Measurements from ENCODE around the gene IPCEF1.
A peak's percentile ranks its signal among the peaks of the same experiment; 100 is the strongest.

Gene IPCEF1

DNA sequence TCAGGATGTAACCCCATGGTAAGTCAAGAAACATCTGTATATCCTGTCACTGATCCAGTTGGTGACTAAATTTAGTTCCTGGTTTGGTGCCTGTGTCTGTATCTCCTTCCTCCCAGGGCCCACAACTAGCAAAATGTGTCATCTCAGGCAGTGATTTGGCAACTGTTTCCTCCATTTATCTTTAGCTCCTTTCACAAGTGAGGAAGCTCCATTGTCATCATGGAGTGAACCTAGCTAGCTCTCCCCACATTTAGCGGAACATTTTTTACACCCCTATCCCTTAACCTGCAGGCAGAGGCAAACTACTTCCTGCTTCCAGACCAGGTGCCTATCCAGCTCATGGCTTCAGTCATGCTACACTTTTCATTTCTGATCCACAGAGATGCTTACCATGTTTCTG lies 99.5 kb downstream of the IPCEF1 start:
- Histone ChIP-seq H3K27ac (peak overlapping the region; percentile 76 to 99 (median 96)), H3K9me3 (replicated peaks in 1 of 11) (peaks cover 10 to 63% (median 49%) of the 10 kb centered on the region in 11 experiments), H3K4me2 (peak overlapping the region; percentile 55 to 95 (median 81)), H3K9ac (peak overlapping the region; percentile 46 to 85 (median 78); a peak in 21 of 22 replicates), H4K20me1 (no peaks in the 10 kb centered on the region; a peak in 1 of 22 replicates), H3K4me1 (peaks cover 61 to 87% (median 78%) of the 10 kb centered on the region in 10 experiments), H3K36me3 (peaks cover 0 to 67% (median 30%) of the 10 kb centered on the region in 11 experiments; a peak in 14 of 22 replicates), H3K4me3 (peak overlapping the region in 4 of 10 experiments; percentile 2 to 37 (median 24); a peak in 5 of 20 replicates), H3K27me3 (no peaks in the 10 kb centered on the region)
- TF ChIP-seq Cebpa-rat (IDR thresholded peaks at IDR 0.05): peak; percentile 76 to 97 (median 95); a peak in 20 of 22 replicates

DNA sequence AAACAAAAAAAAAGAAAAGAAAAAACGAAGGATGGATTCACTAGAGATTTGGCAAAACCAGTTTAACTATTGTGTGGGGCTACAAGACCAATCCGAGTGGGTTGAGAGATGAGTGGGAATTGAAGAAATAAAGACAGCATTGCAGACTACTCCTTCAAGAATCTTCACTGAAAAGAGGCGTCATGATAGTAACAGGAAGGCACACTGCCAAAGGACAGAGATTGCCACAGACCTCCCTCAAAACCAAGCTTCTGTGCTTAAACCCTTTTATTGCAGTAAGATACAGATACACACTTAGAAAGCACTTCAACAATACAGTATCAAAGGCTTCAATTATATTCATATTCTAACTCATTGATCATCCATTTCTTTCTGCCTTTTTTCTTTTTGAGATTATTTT lies 103.9 kb downstream of the IPCEF1 start:
- no peaks in the 10 kb centered on the region for H3K27me3 ChIP-seq
- no peaks in the 10 kb centered on the region for H4K20me1 ChIP-seq
- H3K4me1 ChIP-seq: peaks cover 48 to 87% (median 78%) of the 10 kb centered on the region in 10 experiments
- peak overlapping the region in 8 of 11 experiments; percentile 14 to 84 (median 70); a peak in 16 of 22 replicates for H3K4me2 ChIP-seq
- H3K27ac ChIP-seq: peak overlapping the region in 10 of 11 experiments; percentile 42 to 87 (median 79); a peak in 20 of 22 replicates
- TF ChIP-seq Cebpa-rat (IDR thresholded peaks at IDR 0.05): no peak
- peak overlapping the region in 3 of 11 experiments; percentile 30 to 34 (median 33); a peak in 3 of 22 replicates for H3K9ac ChIP-seq
- H3K4me3 ChIP-seq: no peak overlapping the region
- H3K36me3 ChIP-seq: peaks cover 0 to 52% (median 29%) of the 10 kb centered on the region in 11 experiments; a peak in 13 of 22 replicates
- peaks cover 10 to 54% (median 44%) of the 10 kb centered on the region in 11 experiments for H3K9me3 ChIP-seq (replicated peaks in 1 of 11)

DNA sequence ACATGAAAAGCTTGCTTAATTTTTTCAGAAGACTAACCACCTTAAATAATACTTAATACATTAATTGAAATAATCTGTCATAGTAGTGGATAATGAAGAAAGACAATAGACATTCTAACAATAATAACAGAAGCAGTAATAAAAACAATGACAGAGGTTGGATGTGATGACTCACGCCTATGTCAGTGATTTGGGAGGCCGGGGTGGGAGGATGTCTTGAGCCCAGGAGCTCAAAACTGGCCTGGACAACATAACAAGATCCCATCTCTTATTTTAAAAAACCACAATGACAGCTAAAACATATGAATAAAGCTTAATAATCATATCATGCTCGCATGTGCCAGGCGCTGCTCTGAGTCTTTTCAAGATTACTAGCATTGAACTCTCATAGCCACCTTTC lies 105.5 kb downstream of the IPCEF1 start:
- peaks cover 10 to 57% (median 44%) of the 10 kb centered on the region in 11 experiments for H3K9me3 ChIP-seq (replicated peaks in 1 of 11)
- H3K4me2 ChIP-seq: peak overlapping the region in 7 of 11 experiments; percentile 24 to 84 (median 74); a peak in 12 of 22 replicates
- peak overlapping the region in 10 of 11 experiments; percentile 58 to 87 (median 79); a peak in 16 of 22 replicates for H3K27ac ChIP-seq
- H3K4me1 ChIP-seq: peaks cover 48 to 87% (median 78%) of the 10 kb centered on the region in 10 experiments
- no peaks in the 10 kb centered on the region for H4K20me1 ChIP-seq
- no peak overlapping the region for H3K4me3 ChIP-seq
- H3K36me3 ChIP-seq: peaks cover 0 to 59% (median 35%) of the 10 kb centered on the region in 11 experiments; a peak in 17 of 22 replicates
- no peaks in the 10 kb centered on the region for H3K27me3 ChIP-seq
- no peak for TF ChIP-seq Cebpa-rat (IDR thresholded peaks at IDR 0.05)
- H3K9ac ChIP-seq: no peak overlapping the region; a peak in 2 of 22 replicates

DNA sequence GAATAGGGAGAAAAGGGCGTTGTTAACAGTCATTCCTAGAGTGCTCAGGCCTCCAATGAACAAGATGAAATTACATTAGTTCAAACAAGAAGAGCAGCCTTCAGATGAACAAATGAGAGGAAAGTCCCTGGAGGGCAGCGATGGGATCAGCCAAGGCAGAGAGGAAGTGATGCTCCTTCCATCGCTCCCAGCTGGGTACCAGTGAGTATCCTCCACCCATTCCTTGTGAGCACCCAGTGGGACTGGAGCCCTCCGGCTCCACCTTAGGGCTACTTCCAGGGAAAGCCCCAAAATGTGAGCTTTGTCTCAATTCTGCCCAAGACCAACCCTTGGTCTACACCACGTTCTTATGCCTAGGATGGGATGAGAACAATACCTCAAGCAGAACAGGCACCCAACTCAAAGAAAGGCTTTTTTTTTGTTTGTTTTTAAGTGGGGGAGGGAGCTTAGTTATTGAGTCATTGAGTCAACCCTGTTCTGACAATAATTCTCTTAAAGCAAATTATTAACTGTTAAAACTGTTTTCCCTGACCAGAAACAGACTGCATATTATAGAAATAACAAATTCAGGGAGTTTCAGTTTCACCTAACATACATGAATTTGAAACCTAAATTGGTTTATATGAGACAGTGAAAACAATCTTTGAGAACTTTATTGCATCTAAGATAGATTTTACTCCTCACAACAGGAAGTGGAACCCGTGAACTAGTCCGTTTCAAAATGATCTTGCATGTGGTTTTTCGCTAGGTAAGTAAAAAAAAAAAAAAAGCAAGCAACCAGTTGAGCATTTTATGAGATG lies 106.9 kb downstream of the IPCEF1 start:
- Histone ChIP-seq H3K9ac (peak overlapping the region in 9 of 11 experiments; percentile 4 to 53 (median 42); a peak in 14 of 22 replicates), H3K9me3 (replicated peaks in 1 of 11) (peaks cover under 1 to 49% (median 30%) of the 10 kb centered on the region in 11 experiments; a peak in 20 of 22 replicates), H3K4me2 (peak overlapping the region; percentile 54 to 84 (median 77)), H3K27me3 (no peaks in the 10 kb centered on the region), H3K27ac (peak overlapping the region; percentile 29 to 87 (median 77); a peak in 21 of 22 replicates), H3K4me1 (peaks cover 48 to 96% (median 88%) of the 10 kb centered on the region in 10 experiments), H4K20me1 (peaks cover 0 to 8% (median 0%) of the 10 kb centered on the region in 11 experiments; a peak in 2 of 22 replicates), H3K4me3 (peak overlapping the region in 1 of 10 experiments; percentile 42; a peak in 2 of 20 replicates), H3K36me3 (peaks cover 0 to 59% (median 36%) of the 10 kb centered on the region in 11 experiments; a peak in 18 of 22 replicates)
- no peak for TF ChIP-seq Cebpa-rat (IDR thresholded peaks at IDR 0.05)

DNA sequence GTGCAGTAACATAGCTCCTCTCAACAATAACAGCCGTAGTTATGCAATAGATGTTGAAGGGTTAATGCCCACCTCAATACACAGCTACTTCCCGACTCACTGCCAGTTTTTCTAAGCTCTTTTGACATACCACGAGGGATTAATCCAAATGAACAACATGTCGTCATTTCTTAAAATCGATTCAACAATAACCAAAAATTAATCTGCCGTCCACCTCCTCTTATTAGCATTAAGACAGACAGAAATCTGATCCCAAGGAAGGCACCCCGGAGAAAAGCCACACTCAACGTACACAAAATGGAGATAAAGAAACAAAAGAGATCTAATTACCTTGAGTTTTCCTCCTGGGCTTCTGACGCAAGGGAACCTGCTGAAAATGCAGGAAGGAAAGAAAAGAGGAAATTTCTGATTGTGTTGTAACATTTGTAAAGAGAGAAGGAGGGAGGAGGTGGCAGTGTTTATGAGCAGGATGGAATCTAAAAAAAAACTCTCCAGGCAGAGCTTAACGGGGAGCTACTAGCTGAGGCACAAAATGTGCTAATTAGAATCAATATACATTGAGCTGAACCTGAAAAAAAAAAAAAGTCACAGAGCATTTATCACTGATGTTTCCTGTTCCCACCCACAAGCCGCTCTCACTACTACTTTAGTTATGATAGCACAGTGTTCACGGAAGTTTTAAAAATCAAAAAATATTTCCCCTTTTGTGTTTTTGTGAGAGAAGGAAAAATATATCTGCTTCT lies 109.3 kb downstream of the IPCEF1 start:
- H3K9me3 ChIP-seq (replicated peaks in 1 of 11): peaks cover 0 to 49% (median 29%) of the 10 kb centered on the region in 11 experiments; a peak in 17 of 22 replicates
- H3K4me3 ChIP-seq: peak overlapping the region; percentile 30 to 69 (median 52)
- peak in 7 of 11 experiments; percentile 11 to 49 (median 41); a peak in 4 of 22 replicates for TF ChIP-seq Cebpa-rat (IDR thresholded peaks at IDR 0.05)
- peak overlapping the region; percentile 60 to 79 (median 72) for H3K9ac ChIP-seq
- H3K4me2 ChIP-seq: peak overlapping the region; percentile 66 to 86 (median 76)
- H3K27ac ChIP-seq: peak overlapping the region; percentile 58 to 87 (median 81)
- H3K36me3 ChIP-seq: peaks cover 0 to 62% (median 46%) of the 10 kb centered on the region in 11 experiments; a peak in 19 of 22 replicates
- H3K27me3 ChIP-seq: no peaks in the 10 kb centered on the region
- H3K4me1 ChIP-seq: peaks cover 48 to 100% (median 82%) of the 10 kb centered on the region in 10 experiments
- peaks cover 0 to 17% (median 0%) of the 10 kb centered on the region in 11 experiments; a peak in 3 of 22 replicates for H4K20me1 ChIP-seq

DNA sequence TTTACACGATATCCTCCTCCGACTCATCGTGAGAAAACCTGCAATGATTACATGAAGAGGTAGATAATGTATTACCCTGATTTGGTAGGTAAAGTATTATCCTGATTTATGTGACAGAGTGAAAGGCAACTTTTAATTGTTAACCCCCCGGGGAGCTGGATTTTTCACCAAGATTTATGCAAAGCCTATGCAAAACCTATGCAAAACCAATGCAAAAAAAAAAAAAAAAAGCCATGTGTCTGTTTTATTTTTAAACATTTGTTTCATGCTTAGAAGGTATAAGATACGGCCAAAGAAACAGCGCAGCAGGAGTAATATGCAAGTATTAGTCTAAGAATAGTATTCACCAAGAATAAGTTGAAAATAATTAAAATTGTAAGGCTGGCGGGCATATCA lies 109.9 kb downstream of the IPCEF1 start:
- Histone ChIP-seq H3K4me3 (peak overlapping the region; percentile 30 to 69 (median 52)), H3K27ac (peak overlapping the region; percentile 58 to 87 (median 81); a peak in 21 of 22 replicates), H3K4me1 (peaks cover 48 to 100% (median 77%) of the 10 kb centered on the region in 10 experiments), H3K9me3 (replicated peaks in 1 of 11) (peaks cover 0 to 44% (median 23%) of the 10 kb centered on the region in 11 experiments; a peak in 17 of 22 replicates), H3K4me2 (peak overlapping the region; percentile 66 to 86 (median 76)), H4K20me1 (peaks cover 0 to 18% (median 0%) of the 10 kb centered on the region in 11 experiments; a peak in 3 of 22 replicates), H3K9ac (peak overlapping the region; percentile 60 to 79 (median 72); a peak in 21 of 22 replicates), H3K36me3 (peaks cover 0 to 62% (median 51%) of the 10 kb centered on the region in 11 experiments; a peak in 19 of 22 replicates), H3K27me3 (no peaks in the 10 kb centered on the region)
- TF ChIP-seq Cebpa-rat (IDR thresholded peaks at IDR 0.05): no peak

DNA sequence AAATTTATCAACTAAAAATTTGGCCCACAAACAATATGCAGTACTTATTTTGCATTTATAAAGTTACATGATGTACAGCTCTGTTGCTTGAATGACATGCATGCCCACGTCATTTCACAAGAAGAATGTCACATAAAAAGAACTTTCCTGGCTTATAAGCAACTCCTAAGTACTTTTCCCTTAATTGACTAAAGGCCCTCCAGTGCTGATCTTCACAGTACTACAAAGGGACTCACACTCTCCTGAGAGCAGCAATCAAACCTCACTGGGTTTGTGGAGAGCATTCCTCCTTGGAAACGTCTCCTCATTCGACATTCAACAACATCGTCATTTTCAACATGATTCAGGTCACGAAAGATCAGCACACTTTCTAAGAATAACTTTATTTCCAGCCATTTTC lies 111.1 kb downstream of the IPCEF1 start:
- Histone ChIP-seq H3K9me3 (replicated peaks in 1 of 11) (peaks cover 0 to 46% (median 21%) of the 10 kb centered on the region in 11 experiments; a peak in 15 of 22 replicates), H3K27me3 (no peaks in the 10 kb centered on the region), H3K9ac (peak overlapping the region in 6 of 11 experiments; percentile 15 to 79 (median 72); a peak in 8 of 22 replicates), H3K4me2 (peak overlapping the region; percentile 66 to 86 (median 76)), H3K27ac (peak overlapping the region; percentile 19 to 87 (median 81); a peak in 17 of 22 replicates), H3K4me1 (peaks cover 45 to 100% (median 71%) of the 10 kb centered on the region in 10 experiments), H3K4me3 (peak overlapping the region in 9 of 10 experiments; percentile 8 to 69 (median 52); a peak in 16 of 20 replicates), H3K36me3 (peaks cover 0 to 67% (median 62%) of the 10 kb centered on the region in 11 experiments; a peak in 19 of 22 replicates), H4K20me1 (peaks cover 0 to 23% (median 0%) of the 10 kb centered on the region in 11 experiments; a peak in 3 of 22 replicates)
- TF ChIP-seq Cebpa-rat (IDR thresholded peaks at IDR 0.05): no peak
